Activated T-helper 1 cell treated with anti-CD3 and anti-CD28 coated beads, Interleukin-2, amount 50 U/mL, for 16 hours (primary cell): ENCODE measurements around the gene TMEM72.

Source experiments
- DNase-seq, 2 donors: peaks; one replicate each; pipeline ENCODE4 v3.0.0-alpha.2; 2020; ENCODE audit warnings: low read depth in 1 of 2, low spot score in 1 of 2

Gene TMEM72

DNA sequence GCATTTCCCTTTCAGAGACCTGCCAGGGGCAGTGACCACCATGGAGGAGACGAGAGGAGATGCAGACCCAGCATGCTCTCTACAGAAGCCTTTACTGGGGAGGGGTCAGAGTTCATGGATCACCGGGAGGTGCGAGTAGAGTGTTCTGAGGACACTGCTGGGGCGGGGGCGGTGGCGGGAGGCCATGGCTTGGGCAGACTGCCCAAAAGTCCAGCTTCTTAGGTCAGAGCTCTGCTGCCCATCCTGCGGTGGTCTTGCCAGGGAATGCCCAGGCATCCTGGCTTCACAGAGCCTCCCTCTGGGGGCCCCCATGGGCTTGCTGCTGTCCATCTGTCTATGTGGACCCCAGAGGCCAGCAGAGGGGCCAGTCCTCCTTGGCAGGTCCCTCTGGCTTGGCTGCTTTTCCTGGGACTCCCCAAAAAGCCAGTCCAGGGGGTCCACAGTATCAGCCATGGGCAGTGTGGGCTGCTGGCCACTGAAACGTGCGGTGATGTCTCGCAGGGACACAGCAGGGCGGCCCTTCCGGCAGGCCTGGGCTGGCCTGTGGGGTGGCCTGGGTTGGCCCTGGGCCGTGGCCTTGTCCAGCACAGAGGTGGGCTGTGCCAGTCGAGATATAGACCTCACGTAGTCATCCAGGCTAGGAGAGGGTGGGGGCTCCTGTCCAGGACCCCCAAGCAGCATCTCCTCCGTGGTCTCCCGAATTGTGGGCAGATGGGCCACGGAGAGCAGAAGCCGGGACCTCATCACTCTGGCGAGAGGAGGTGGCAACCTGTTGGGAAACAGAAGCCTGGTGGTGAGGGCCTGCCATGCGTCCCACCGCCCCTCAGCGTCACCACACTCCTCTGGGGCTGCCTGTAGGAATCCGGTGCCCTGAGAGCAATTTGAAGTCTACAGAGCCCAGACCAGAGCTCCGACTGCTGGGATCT, 66.4 kb downstream of the TMEM72 start:
- DNase-seq = no peak

DNA sequence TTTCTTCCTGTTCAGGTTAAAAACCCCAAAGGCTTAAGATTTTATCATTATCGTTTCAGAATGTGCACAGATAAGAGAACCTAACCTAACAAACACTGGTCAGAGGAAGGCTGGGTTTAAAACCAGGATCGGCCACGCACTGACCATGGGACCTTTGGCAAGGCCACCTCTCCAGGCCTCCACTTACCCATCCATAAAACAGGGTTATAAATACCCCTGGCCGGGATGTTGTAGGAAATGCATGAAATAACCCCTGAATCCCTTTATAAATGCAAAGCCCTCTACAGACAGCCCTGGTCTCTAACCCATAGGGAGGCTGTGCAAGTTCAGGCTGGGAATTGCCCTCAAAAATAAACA, 67.1 kb downstream of the TMEM72 start:
- no peak for DNase-seq

DNA sequence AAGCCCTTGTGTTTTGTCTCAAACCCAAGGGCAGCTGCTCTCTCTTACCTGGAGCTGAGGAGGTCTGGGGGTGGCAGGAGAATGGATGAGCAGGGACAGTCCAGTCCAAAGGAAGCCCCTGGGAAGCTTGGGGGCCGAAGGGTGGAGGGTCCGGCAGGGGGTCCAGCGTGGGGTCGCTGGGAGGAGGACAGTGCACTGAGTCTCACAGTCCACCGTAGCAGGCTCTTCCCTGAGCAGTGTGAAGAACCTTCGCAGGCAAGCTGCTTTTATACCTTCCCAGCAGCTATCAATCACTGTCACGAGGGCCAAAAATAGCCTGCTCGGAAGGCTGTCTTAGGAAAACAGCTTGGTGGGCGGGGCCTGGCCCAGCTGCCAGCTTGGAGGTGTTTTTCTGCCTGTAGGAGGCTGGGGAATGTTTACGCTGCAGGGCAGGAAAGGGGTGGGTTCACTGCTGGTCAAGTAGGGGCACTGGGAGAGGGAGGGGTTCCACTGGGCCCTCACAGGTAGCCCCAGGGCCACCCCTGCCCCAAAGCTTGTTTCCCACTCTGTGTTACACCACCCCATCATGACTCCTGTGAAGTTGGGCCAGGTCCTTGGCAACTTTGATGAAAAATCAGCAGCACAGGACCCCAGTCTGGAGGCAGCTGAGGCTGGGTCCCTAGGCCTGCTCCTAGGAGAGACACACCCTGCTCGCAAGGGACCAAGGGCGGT, 67.6 kb downstream of the TMEM72 start, which contains the start of gene DEPP1:
Gene DEPP1 (minus strand): TSS at position 240 of the 711 bp plus-strand sequence. CDS start 779 bp downstream, outside the sequence.
- no peak for DNase-seq

DNA sequence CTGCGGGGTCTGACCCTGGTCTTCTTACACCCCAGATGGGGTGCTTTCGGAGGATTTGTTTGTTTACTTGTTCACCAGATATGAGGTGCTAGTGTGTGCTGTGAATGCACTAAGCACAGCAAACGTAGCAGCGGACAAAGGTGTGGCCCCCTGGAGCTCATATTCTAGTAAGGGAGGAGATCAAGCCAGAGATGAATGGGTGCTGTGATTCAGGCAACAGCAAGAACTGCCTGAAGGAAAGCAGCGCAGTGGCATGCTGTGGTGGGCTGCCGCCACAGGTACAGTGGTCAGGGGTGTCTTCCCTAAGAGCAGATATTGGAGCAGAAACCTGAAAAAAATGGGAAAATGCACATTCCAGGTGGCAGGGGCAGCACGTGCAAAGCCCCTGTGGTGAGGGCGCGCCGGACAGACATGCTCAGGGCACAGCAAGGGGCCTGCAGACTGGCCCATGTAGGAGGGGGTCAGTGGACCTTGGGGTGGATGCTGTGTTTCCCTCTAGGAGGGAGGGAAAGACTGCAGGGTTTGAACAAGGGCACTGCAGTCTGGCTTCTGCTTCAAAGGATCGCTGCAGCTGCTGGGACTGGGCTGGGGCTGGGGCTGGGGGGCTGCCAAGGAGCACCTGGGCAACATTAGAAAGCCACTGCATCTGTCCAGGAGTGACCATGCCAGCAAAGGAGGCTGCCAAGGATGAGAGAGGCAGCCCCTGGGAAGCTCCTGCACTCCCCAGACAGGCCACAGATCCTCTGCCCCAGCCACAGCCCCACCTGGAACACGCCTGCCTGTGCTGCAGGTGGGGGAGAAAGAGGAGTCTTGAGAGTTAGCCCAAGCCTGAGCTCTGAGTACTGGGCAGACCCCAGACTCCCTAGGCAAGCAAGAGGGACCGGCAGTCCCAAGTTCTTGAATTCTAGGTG, 68.4 kb downstream of the TMEM72 start:
- DNase-seq = no peak

DNA sequence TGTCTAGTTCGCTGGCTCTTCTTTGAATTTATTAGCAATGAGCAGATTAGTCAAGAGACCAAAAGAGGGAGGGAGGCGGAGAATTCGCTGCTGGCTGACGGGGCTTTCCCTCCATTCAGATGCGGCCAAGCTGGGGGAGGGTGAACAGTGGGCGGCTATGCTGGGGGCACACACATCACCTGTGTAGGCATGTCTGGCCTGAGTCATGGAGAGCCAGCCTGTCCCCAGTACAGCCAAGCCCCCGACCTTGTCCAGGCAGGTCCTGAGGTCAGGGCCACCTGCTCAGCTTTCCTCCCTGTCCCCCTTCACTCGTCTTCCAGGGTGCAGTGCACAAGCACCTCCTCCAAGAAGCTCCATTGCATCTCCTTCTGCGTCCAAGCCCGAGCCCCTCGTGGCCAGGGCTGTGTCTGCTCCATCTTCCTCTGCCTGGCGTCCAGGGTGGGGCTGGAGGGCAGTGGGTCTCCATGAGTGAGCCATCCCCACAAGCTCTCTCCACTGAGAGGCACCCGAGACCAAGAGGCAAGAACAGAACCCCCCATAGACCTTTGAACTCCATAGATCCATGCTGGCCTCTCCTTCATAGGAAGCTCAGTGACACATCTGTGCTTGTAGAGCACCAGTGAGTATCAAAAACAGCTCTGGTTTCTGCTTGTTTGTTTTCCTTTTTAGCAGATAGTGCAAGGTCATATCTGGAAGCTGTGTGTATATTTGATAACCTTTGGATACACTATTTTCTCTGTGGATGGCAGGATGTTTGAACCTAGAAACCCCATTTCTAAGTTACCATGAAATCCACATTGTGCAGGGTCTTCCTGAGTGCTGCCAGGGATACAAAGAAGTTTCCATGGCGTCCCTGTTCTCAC, 69.4 kb downstream of the TMEM72 start:
- no peak for DNase-seq

DNA sequence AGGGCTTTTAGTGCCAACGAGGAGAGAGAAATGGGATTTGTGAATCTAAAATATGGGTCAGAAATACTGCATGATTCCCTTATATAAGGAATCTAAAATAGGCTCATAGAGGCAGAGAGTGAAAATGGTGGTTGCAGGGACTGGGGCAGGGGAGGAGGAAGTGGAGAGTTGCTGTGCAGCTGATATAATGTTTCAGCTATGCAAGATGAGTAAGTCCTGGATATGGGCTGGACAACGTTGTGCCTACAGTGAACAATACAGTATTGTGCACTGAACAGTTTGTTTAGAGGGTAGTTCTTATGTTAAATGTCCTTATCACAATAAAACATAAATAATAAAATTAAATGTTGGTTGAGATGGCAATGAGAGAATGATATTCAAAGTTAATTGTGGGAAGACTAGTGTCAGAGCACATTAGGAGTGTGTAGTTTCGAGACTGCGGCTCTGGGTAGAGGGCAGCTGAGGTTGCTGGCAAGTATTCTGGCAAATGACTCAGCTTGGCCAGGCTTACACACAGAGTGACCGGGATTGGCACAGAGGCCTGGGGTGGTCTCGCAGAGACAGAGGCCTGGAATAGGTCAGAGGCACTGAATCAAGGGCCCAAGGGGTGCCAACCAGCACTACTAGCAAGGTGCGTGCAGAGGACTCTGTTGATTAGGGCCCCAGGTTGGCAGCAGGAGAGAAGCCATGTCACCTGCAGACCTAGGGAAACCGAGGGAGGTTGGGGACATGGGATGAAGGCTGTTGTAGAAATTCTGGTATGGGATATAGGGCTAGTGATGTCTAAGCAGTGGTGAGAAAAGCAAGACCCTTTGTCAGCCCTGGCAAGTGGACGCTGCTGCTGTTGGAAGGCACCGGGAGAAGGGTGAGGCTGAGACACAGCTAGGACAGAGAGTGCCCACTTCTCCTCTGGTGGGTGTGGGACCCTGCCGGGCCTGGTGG, 70.3 kb downstream of the TMEM72 start:
- DNase-seq = no peak

DNA sequence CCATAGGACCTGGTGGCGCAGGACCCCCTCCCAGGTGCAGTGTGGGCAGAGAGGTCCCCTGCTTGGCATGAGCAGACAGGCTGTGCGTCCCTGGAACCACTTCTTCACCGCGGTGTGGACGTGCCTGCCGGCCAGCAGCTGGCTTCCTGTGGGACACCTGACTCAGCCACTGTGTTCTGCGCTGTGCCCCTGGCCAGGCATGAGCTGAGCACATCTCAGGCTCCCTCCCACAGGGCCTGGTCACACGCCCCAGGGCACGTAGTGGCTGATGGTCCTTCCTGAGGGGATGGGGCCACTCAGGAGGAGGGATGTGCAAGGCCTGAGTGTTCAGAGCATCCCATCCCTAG, 71.0 kb downstream of the TMEM72 start:
- no peak for DNase-seq

DNA sequence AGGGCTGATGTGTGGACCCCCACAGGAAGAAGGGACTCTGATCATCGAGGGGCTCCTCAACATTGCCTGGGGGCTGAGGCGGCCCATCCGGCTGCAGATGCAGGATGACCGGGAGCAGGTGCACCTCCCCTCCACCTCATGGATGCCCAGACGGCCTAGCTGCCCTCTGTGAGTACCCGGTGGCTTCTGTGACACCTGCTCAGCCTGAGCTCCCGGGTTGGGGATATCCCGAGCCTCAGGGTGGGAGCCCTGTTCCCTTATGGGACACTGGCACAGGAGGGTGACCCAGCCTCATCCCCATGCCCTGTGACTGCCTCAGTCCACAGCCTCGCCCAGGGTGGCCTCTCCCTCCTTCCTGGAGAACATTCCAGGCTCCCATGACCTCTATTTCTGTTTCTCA, 71.4 kb downstream of the TMEM72 start:
- no peak for DNase-seq

DNA sequence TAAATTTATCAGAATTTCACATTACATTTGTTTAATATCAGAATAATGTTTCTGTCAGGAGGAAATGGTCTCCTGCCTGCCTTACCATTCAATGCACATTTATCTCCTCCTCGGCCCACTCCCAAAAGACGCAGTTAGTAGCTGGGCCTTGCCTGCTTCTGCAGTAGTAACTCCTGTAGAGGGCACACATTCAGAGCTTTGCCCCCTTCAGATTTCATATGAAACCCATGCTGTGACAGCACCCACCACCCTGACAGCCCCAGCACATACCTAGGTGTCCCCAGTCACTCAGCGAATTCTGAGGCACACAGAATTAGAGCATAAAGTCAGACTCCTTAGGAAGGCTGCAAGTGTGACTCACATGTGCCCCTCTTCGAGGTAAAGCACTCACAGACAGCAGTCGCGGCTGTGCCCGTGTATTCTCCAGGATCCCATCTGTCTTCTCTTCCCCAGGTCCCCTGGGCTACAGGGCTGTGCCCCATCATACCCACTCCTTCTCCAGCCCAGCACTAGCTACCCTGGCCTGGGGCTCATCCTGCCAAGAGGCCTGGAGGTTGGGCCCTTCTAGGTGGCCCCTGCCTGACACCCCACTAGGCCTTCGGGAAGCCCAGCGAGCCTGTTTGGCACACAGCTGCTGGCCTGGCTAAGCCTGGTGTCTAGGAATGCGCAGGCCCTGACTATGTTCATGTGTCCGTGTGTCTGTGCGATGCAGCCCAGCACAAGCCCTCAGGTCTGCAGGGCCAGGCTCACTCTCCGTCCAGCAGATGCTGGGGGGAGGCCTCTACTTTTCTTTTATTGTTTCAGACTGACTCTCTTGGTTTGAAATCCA, 72.1 kb downstream of the TMEM72 start:
- DNase-seq = no peak

DNA sequence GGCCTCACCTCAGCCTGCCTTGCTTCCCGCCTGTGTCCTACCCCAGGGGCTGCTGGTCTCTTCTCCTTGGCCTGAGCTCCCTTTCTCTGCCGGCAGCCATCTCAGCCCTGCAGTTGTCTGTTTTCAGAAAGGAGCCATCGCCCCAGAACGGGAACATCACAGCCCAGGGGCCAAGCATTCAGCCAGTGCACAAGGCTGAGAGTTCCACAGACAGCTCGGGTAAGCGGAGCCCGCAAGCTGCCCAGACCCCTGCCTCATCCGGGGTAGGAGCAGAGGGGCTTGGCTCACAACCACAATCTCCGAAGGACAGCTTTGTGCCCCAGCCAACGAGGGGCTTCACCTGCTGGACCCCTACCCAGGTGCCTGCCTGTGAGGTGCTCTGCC, 72.8 kb downstream of the TMEM72 start:
- DNase-seq = no peak

DNA sequence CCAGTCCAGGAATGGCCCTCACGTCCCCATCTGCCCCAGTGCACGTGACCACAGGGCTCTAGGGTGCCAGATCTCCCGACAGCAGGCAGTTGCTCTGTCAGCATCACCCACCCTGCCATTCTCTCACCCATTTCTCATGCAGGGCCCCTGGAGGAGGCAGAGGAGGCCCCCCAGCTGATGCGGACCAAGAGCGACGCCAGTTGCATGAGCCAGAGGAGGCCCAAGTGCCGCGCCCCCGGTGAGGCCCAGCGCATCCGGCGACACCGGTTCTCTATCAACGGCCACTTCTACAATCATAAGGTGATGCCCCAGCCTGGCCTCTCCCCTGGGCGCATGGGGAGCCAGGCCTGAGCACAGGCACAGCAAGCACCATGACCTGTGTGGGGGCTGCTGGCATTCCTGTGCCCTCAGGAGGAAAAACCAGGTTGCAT, 73.5 kb downstream of the TMEM72 start:
- DNase-seq = no peak

DNA sequence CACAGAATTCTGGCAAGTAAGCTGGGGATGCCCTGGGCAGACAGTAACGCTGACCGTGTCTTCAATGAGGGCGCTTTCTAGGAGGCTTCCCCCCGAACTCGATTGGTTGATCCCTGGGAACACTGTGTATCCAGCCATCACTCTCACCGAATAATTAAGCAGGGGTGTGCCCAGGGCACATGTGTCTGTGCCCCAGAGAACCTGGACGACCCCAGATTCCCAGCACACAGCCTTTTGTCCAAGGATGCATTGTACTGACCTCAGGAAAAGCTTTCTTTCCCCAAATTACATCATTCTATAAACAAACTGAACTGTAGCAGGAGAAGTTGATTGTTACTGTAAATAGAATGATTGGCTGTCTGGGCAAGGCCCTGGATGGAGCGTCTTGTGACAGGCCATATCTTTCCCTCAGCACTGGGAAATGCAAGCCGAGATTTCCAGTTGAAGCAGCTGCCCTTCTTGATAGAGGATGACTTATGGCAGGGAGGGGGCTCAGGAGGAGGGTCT, 74.1 kb downstream of the TMEM72 start:
- no peak for DNase-seq

DNA sequence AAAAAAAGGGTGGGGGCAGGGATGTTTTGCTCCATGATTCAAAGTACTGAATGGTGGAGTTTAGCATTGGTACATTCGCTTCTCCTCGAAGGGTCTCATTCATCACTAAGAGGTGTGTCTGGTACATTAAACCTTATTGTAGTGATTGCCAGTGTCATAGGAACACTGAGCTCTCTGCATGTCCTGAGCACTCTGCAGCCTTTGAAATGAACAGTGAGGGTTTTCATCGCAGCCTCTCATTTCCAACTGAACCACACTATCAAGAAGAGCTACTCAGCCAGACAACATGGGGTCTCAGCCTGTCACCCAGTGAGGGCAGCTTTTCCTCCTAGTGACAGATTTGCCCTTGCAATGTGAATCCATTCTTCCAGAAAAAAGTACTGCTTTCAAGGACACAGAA, 75.0 kb downstream of the TMEM72 start:
- no peak for DNase-seq
